HG02981 (cell line): Measurements from ENCODE around the gene CSK.

Source experiments
- ATAC-seq: cut with Tn5 transposase; IDR thresholded peaks from one replicate; pipeline ENCODE4 v1.9.1; 2021; ENCODE audit warnings: mild to moderate bottlenecking, moderate library complexity; ENCODE audit not compliant: unreplicated experiment

CSK gene

GRCh38 chr15:74822233-74822632 is 40.4 kb downstream of the CSK start:
- no peak for ATAC-seq

GRCh38 chr15:74823324-74823723 is 41.4 kb downstream of the CSK start:
- no peak for ATAC-seq

GRCh38 chr15:74824976-74825375 is 43.1 kb downstream of the CSK start:
- ATAC-seq, result no peak

- ATAC-seq, result no peak
Observed at GRCh38 chr15:74825866-74826265, 44.0 kb downstream of the CSK start.

GRCh38 chr15:74826364-74826819 is 44.5 kb downstream of the CSK start, which contains the start of gene CPLX3:
CPLX3 (plus strand) TSS chr15:74826627; CDS start chr15:74826704, 77 bp downstream.
- no peak for ATAC-seq

GRCh38 chr15:74826921-74827320 is 45.0 kb downstream of the CSK start:
- no peak for ATAC-seq

- no peak for ATAC-seq
Observed at GRCh38 chr15:74827614-74828013, 45.7 kb downstream of the CSK start.

GRCh38 chr15:74828835-74829234 is 47.0 kb downstream of the CSK start:
- ATAC-seq, result no peak

- no peak for ATAC-seq
Observed at GRCh38 chr15:74829486-74829885, 47.6 kb downstream of the CSK start.

GRCh38 chr15:74829991-74830390 is 48.1 kb downstream of the CSK start:
- ATAC-seq, result no peak

GRCh38 chr15:74830868-74831267 is 49.0 kb downstream of the CSK start:
- no peak for ATAC-seq

- no peak for ATAC-seq
Observed at GRCh38 chr15:74831813-74832495, 50.1 kb downstream of the CSK start.

GRCh38 chr15:74832826-74833225 is 50.9 kb downstream of the CSK start:
- no peak for ATAC-seq

- ATAC-seq, result no peak
Observed at GRCh38 chr15:74833376-74834107, 51.7 kb downstream of the CSK start.

- ATAC-seq, result no peak
Observed at GRCh38 chr15:74835312-74835823, 53.5 kb downstream of the CSK start.

GRCh38 chr15:74836846-74837245 is 55.0 kb downstream of the CSK start:
- ATAC-seq, result no peak

- no peak for ATAC-seq
Observed at GRCh38 chr15:74837482-74838136, 55.7 kb downstream of the CSK start.

- ATAC-seq, result no peak
Observed at GRCh38 chr15:74838137-74838516, 56.2 kb downstream of the CSK start.

GRCh38 chr15:74838746-74839525 is 57.1 kb downstream of the CSK start:
- no peak for ATAC-seq

- ATAC-seq, result no peak
Observed at GRCh38 chr15:74839526-74840395, 57.9 kb downstream of the CSK start.
